Thoracic aorta (tissue), 2 donors: Measurements from ENCODE around the gene OTOF. TPM values are rescaled to one million over a fixed set of nuclear protein-coding genes. Genes with fewer than 3 reads are reported as not detected.

ENCODE experiments used
- ATAC-seq: fragments of 150-250 bp; one replicate; pipeline ENCODE4 v1.8.0; 2017; ENCODE audit warnings: low read depth; ENCODE audit not compliant: insufficient number of reproducible peaks, low FRiP score
- DNase-seq: peaks from one replicate; pipeline ENCODE4 v3.0.0-alpha.2; 2020; ENCODE audit warnings: low spot score
- H3K27ac ChIP-seq, 2 donors: fragments of 200-600 bp; sonication (generic); 1 replicate in 1 of 2; 2 replicates in 1 of 2; pipeline ENCODE4 v1.5.1; 2016; ENCODE audit warnings: mild to moderate bottlenecking in 2 of 2, moderate library complexity in 2 of 2
- H3K27me3 ChIP-seq: fragments of 200-600 bp; sonication (generic); replicated peaks from 2 replicates; pipeline ENCODE4 v1.6.0; 2016; ENCODE audit warnings: mild to moderate bottlenecking; ENCODE audit not compliant: insufficient read depth
- H3K36me3 ChIP-seq: fragments of 200-600 bp; sonication (generic); one replicate; pipeline ENCODE4 v1.5.1; 2016
- H3K4me1 ChIP-seq, 2 donors: fragments of 200-600 bp; sonication (generic); 1 replicate in 1 of 2; 2 replicates in 1 of 2; pipeline versions ENCODE4 v1.5.1 to v1.6.0; 2016; ENCODE audit warnings: low read depth in 2 of 2, mild to moderate bottlenecking in 1 of 2; ENCODE audit not compliant: control insufficient read depth in 1 of 2
- H3K4me3 ChIP-seq: fragments of 200-600 bp; sonication (generic); 2 replicates; pipeline ENCODE4 v1.5.1; 2016; ENCODE audit warnings: mild to moderate bottlenecking
- H3K9me3 ChIP-seq: fragments of 200-600 bp; sonication (generic); 2 replicates; pipeline ENCODE4 v1.5.1; 2016
- CTCF ChIP-seq: fragments of 200-600 bp; sonication (generic); IDR thresholded peaks from one replicate; pipeline ENCODE4 v1.5.1; 2019; ENCODE audit warnings: antibody characterized with exemption
- total RNA-seq, 2 donors: library from RNA; depleted of rRNA; stranded (reverse); fragments of >200 nt; gene quantifications; one replicate each; pipeline versions ENCODE4 v1.1.0 to v1.2.3, GENCODE V29; 2016

Gene OTOF
- total RNA-seq, 2 donors from 2014 or later: 0.28 TPM; not detected in 1

GRCh38 chr2:26432363-26432762 lies 45.6 kb downstream of the OTOF start:
- Histone ChIP-seq H3K36me3 (no peaks in the 10 kb centered on the region), H3K27me3 (no peaks in the 10 kb centered on the region), H3K27ac (no peak overlapping the region), H3K4me1 (no peaks in the 10 kb centered on the region), H3K9me3 (no peaks in the 10 kb centered on the region), H3K4me3 (no peak overlapping the region)
- TF ChIP-seq CTCF: no peak
- ATAC-seq (no peak), DNase-seq (no peak)

- H3K27me3 ChIP-seq: no peaks in the 10 kb centered on the region
- no peak for TF ChIP-seq CTCF
- no peak for ATAC-seq
- no peaks in the 10 kb centered on the region for H3K9me3 ChIP-seq
- no peak overlapping the region for H3K27ac ChIP-seq
- H3K36me3 ChIP-seq: no peaks in the 10 kb centered on the region
- H3K4me3 ChIP-seq: no peak overlapping the region
- no peaks in the 10 kb centered on the region for H3K4me1 ChIP-seq
- no peak for DNase-seq
Observed at GRCh38 chr2:26430826-26431225, 47.1 kb downstream of the OTOF start.

GRCh38 chr2:26429779-26430578 lies 47.9 kb downstream of the OTOF start:
- Histone ChIP-seq H3K27ac (no peak overlapping the region), H3K9me3 (no peaks in the 10 kb centered on the region), H3K36me3 (no peaks in the 10 kb centered on the region), H3K4me3 (no peak overlapping the region), H3K4me1 (no peaks in the 10 kb centered on the region), H3K27me3 (no peaks in the 10 kb centered on the region)
- ATAC-seq: no peak
- DNase-seq: no peak
- TF ChIP-seq CTCF: no peak

GRCh38 chr2:26428846-26429245 lies 49.1 kb downstream of the OTOF start:
- Histone ChIP-seq H3K4me3 (no peak overlapping the region), H3K9me3 (no peaks in the 10 kb centered on the region), H3K36me3 (no peaks in the 10 kb centered on the region), H3K27me3 (no peaks in the 10 kb centered on the region), H3K4me1 (no peaks in the 10 kb centered on the region), H3K27ac (no peak overlapping the region)
- DNase-seq (no peak), ATAC-seq (no peak)
- no peak for TF ChIP-seq CTCF

GRCh38 chr2:26424221-26424620 lies 53.7 kb downstream of the OTOF start:
- Histone ChIP-seq H3K27me3 (no peaks in the 10 kb centered on the region), H3K4me1 (no peaks in the 10 kb centered on the region), H3K36me3 (no peaks in the 10 kb centered on the region), H3K27ac (no peak overlapping the region), H3K4me3 (no peak overlapping the region), H3K9me3 (no peaks in the 10 kb centered on the region)
- TF ChIP-seq CTCF: no peak
- DNase-seq (no peak), ATAC-seq (no peak)
